Measurements from ENCODE around the gene GGT5.
"Not testable (repeated sequence)": the region's sequence is repeated elsewhere in the genome, so short reads cannot be mapped to it uniquely, and the experiment has no call there.

GGT5 gene

DNA sequence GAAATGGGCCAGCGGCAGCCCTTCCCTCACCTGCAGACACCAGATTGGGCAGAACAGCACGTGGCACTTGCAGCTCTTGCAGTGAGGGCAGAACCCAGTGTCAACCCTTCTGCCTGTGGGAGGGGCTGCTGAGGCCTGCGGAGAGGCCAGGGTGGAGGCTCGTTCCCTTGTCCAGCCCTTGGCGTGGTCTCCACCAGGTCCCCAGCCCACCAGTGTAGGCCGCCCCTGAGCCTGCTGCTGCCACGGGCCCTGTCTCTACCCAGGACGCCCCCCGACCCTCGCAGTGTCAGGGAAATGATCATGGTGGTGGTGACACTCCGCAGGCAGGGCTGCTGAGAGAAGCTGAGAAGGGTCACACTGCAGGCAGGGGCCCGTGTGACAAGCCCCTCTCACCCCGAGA is 11.3 kb upstream of the GGT5 start:
- not testable (repeated sequence) for H4K20me1 ChIP-seq (ENCODE audit: insufficient read depth, low read length); H3K27me3 ChIP-seq (replicated peaks; ENCODE audit: insufficient read depth, low read length); H3K9ac ChIP-seq (ENCODE audit: low read length); DNase-seq; H3K36me3 ChIP-seq (replicated peaks; ENCODE audit: insufficient read depth, low read length); H3K9me3 ChIP-seq (replicated peaks; ENCODE audit: insufficient read depth, low read length); H3K4me2 ChIP-seq (ENCODE audit: low read depth, low read length); H3K4me3 ChIP-seq (ENCODE audit: low read length); H3F3A ChIP-seq (ENCODE audit: insufficient read depth, low read length); H2AFZ ChIP-seq (ENCODE audit: low read length); H3K79me2 ChIP-seq (ENCODE audit: low read length); H3K9me2 ChIP-seq (replicated peaks; ENCODE audit: insufficient read depth, low read length); H3K4me1 ChIP-seq (ENCODE audit: low read length); H3K27ac ChIP-seq (ENCODE audit: low read length)

DNA sequence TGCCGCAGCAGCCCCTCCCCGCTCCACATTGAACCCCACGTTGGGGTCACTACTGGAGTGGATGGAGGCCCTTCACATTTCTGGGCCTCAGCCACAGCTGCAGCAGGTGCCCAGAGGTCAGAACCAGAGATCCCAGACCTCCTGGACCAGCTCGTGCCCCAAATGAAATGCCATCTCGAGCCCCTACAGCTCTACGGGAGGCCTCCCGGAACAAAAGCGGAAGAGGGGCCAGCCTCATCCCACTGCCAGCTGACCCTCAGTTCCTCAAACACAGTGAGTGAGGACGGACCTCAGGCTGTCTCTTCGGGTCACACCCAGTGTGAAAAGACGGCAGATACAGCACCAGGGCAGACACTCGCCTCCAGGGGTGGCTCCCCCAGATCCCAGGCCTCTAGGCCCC is 8.2 kb upstream of the GGT5 start:
- H3F3A ChIP-seq (ENCODE audit: insufficient read depth, low read length); H3K36me3 ChIP-seq (replicated peaks; ENCODE audit: insufficient read depth, low read length); H3K4me2 ChIP-seq (ENCODE audit: low read depth, low read length); H3K4me1 ChIP-seq (ENCODE audit: low read length); H3K79me2 ChIP-seq (ENCODE audit: low read length); H3K9me3 ChIP-seq (replicated peaks; ENCODE audit: insufficient read depth, low read length); H3K4me3 ChIP-seq (ENCODE audit: low read length); H2AFZ ChIP-seq (ENCODE audit: low read length); H3K9me2 ChIP-seq (replicated peaks; ENCODE audit: insufficient read depth, low read length); H3K27ac ChIP-seq (ENCODE audit: low read length); H3K27me3 ChIP-seq (replicated peaks; ENCODE audit: insufficient read depth, low read length); H4K20me1 ChIP-seq (ENCODE audit: insufficient read depth, low read length); DNase-seq; H3K9ac ChIP-seq (ENCODE audit: low read length): not testable (repeated sequence)

DNA sequence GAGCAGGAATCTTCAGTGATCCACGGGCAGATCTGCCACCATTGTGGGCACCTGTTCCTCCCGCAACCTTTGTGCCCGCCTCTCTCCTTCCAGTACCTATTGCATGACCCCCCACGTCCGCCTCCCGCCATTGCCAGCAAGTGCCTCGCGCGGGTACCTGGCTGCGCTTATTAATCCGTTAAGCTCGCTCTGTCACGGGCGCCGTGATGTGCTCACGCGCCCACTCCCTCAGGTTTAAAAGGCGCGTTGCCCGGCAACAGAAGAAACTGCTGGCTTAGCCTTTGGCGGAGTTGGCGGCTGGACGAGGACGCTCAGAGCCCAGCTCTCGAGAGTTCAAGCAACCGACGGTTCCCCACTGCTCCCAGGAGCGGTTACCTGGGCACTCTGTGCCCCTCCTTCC is 6.4 kb upstream of the GGT5 start:
- H3K27me3 ChIP-seq (replicated peaks; ENCODE audit: insufficient read depth, low read length); H2AFZ ChIP-seq (ENCODE audit: low read length); H3K9me2 ChIP-seq (replicated peaks; ENCODE audit: insufficient read depth, low read length); H3K79me2 ChIP-seq (ENCODE audit: low read length); H3K4me1 ChIP-seq (ENCODE audit: low read length); H3K27ac ChIP-seq (ENCODE audit: low read length); H3K9me3 ChIP-seq (replicated peaks; ENCODE audit: insufficient read depth, low read length); H4K20me1 ChIP-seq (ENCODE audit: insufficient read depth, low read length); DNase-seq; H3K4me2 ChIP-seq (ENCODE audit: low read depth, low read length); H3K9ac ChIP-seq (ENCODE audit: low read length); H3K4me3 ChIP-seq (ENCODE audit: low read length); H3F3A ChIP-seq (ENCODE audit: insufficient read depth, low read length); H3K36me3 ChIP-seq (replicated peaks; ENCODE audit: insufficient read depth, low read length): not testable (repeated sequence)

DNA sequence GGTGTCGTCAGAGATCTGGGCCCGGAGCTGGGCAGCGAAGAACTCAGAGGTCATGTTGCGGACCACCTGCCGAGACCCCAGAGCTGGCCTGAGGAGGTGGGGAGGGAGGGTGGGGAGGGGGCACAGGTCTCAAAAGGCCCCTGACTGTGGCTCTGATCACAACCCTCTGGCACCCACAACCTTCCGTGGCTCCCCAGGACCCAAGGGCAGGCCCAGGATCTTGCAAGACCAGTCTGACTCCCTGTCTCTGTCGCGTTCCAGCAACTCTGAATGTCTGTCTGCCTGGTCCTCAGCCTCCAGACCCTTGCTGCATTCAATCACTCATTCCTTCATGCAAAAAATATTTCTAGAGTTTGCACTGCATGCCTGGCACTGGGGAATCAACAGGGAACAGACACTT is 4.5 kb upstream of the GGT5 start:
- DNase-seq; H4K20me1 ChIP-seq (ENCODE audit: insufficient read depth, low read length); H3K27ac ChIP-seq (ENCODE audit: low read length); H3K4me1 ChIP-seq (ENCODE audit: low read length); H3K9me2 ChIP-seq (replicated peaks; ENCODE audit: insufficient read depth, low read length); H3F3A ChIP-seq (ENCODE audit: insufficient read depth, low read length); H3K36me3 ChIP-seq (replicated peaks; ENCODE audit: insufficient read depth, low read length); H3K9ac ChIP-seq (ENCODE audit: low read length); H3K79me2 ChIP-seq (ENCODE audit: low read length); H3K4me2 ChIP-seq (ENCODE audit: low read depth, low read length); H3K9me3 ChIP-seq (replicated peaks; ENCODE audit: insufficient read depth, low read length); H3K27me3 ChIP-seq (replicated peaks; ENCODE audit: insufficient read depth, low read length); H3K4me3 ChIP-seq (ENCODE audit: low read length); H2AFZ ChIP-seq (ENCODE audit: low read length): not testable (repeated sequence)

DNA sequence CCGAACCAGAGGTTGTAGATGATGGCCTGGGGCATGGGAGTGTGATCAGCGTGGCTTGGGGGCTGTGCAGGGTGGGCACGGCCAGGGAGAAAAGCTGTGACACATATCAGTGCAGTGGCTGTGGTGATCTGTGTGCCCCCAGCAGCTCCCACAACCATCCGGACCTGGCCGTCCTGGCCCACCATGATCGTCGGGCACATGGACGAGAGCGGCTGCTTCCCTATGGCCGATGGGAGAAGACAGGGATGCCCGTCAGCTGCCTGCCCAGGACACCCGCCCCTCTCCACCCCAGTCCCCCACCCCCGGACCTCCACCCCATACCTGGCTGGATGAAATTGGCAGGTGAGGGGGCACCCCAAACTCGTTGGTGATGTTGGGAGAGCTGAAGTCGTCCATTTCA is 3.7 kb upstream of the GGT5 start:
- not testable (repeated sequence) for H4K20me1 ChIP-seq (ENCODE audit: insufficient read depth, low read length); H3K79me2 ChIP-seq (ENCODE audit: low read length); H3K36me3 ChIP-seq (replicated peaks; ENCODE audit: insufficient read depth, low read length); H3K27ac ChIP-seq (ENCODE audit: low read length); H2AFZ ChIP-seq (ENCODE audit: low read length); H3K9ac ChIP-seq (ENCODE audit: low read length); H3K4me2 ChIP-seq (ENCODE audit: low read depth, low read length); DNase-seq; H3K4me1 ChIP-seq (ENCODE audit: low read length); H3K9me2 ChIP-seq (replicated peaks; ENCODE audit: insufficient read depth, low read length); H3K9me3 ChIP-seq (replicated peaks; ENCODE audit: insufficient read depth, low read length); H3K4me3 ChIP-seq (ENCODE audit: low read length); H3K27me3 ChIP-seq (replicated peaks; ENCODE audit: insufficient read depth, low read length); H3F3A ChIP-seq (ENCODE audit: insufficient read depth, low read length)

DNA sequence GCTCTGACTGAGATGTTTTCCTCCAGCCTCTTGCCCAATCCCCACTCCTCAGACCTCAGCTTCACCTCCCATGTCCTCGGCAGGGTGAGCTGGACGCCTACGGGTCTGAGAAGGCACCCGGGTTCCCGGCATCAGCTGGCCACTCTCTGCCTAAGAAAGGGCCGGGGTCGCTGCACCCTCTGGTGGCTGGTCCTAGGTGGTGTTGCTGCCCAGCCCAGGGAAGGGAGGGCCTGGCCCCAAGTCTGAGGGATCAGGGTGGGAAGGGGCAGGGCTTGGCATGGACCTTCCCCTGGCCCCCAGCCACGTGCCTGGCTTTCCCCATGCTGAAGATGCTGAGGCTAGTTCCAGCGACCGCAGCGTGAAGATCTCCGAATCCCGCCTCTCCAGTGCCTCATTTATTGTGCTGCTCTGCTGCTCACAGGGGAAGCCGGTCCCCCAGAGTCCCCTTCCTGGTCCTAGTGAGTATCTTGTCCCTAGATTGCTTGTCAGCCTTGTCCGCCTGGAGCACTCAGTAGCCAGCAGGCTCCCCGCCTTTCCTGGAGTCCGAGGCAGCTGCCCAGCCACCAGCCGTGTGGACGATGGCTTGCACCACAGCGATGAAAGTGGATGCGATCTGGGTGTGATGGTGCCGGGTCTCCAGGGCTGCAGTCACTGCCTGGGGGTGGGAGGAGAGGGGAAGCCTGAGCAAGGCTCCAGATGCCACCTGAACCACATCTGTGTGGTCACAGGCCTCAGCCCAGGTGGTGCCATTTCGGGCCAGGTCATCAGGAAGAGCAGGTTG is 2.9 kb upstream of the GGT5 start:
- Histone ChIP-seq H3K27ac (ENCODE audit: low read length) (no peak overlapping the region), H3K4me2 (ENCODE audit: low read depth, low read length) (no peak overlapping the region)

More for the DNA sequence above, 2.9 kb upstream of the GGT5 start:
- Histone ChIP-seq H3K4me1 (ENCODE audit: low read length) (peaks cover 4% of the 10 kb centered on the region), H3K36me3 (replicated peaks; ENCODE audit: insufficient read depth, low read length) (no peaks in the 10 kb centered on the region), H3K9ac (ENCODE audit: low read length) (no peak overlapping the region), H3K4me3 (ENCODE audit: low read length) (no peak overlapping the region), H3F3A (ENCODE audit: insufficient read depth, low read length) (no peaks in the 10 kb centered on the region), H3K9me3 (replicated peaks; ENCODE audit: insufficient read depth, low read length) (no peaks in the 10 kb centered on the region), H2AFZ (ENCODE audit: low read length) (no peak overlapping the region), H3K79me2 (ENCODE audit: low read length) (no peaks in the 10 kb centered on the region), H4K20me1 (ENCODE audit: insufficient read depth, low read length) (no peaks in the 10 kb centered on the region), H3K27me3 (replicated peaks; ENCODE audit: insufficient read depth, low read length) (no peaks in the 10 kb centered on the region; the same call in none of the 2 replicates), H3K9me2 (replicated peaks; ENCODE audit: insufficient read depth, low read length) (no peaks in the 10 kb centered on the region)
- TF ChIP-seq, protein P1, sequence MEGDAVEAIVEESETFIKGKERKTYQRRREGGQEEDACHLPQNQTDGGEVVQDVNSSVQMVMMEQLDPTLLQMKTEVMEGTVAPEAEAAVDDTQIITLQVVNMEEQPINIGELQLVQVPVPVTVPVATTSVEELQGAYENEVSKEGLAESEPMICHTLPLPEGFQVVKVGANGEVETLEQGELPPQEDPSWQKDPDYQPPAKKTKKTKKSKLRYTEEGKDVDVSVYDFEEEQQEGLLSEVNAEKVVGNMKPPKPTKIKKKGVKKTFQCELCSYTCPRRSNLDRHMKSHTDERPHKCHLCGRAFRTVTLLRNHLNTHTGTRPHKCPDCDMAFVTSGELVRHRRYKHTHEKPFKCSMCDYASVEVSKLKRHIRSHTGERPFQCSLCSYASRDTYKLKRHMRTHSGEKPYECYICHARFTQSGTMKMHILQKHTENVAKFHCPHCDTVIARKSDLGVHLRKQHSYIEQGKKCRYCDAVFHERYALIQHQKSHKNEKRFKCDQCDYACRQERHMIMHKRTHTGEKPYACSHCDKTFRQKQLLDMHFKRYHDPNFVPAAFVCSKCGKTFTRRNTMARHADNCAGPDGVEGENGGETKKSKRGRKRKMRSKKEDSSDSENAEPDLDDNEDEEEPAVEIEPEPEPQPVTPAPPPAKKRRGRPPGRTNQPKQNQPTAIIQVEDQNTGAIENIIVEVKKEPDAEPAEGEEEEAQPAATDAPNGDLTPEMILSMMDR (IDR thresholded peaks at IDR 0.05; ENCODE audit: low read length) = peak; percentile 62
- TF ChIP-seq EZH2 (optimal IDR thresholded peaks at IDR 0.05; ENCODE audit: low read depth, low read length) = no peak
- no peak for TF ChIP-seq EZH2phosphoT487 (IDR thresholded peaks at IDR 0.05; ENCODE audit: low read length)
- DNase-seq = peak; percentile 39

Data from MM.1S (cell line).